Keratinocyte (primary cell): ENCODE results near the gene RIC3. TPM values are rescaled to one million over a fixed set of nuclear protein-coding genes. Genes with fewer than 3 reads are reported as not detected.

Source experiments
- DNase-seq: peaks from one replicate; pipeline ENCODE4 v3.0.0-alpha.2; 2011; ENCODE audit warnings: low read depth, missing footprints, low spot score
- FAIRE-seq: peaks from 2 replicates; lab custom pipeline; 2011; peaks lifted over from hg19 to GRCh38; lab: Jason Lieb, UNC
- H2AFZ ChIP-seq: 2 replicates; pipeline ENCODE4 v1.6.0; 2012; ENCODE audit warnings: low read length, control low read depth, inconsistent platforms; ENCODE audit not compliant: control insufficient read depth
- H3K27ac ChIP-seq: 2 replicates; pipeline ENCODE4 v1.5.1; 2011; ENCODE audit warnings: low read length; ENCODE audit not compliant: control insufficient read depth, insufficient read depth
- H3K27me3 ChIP-seq: 3 replicates; pipeline ENCODE4 v1.6.0; 2011; ENCODE audit warnings: low read length; ENCODE audit not compliant: control insufficient read depth, insufficient read depth; ENCODE audit errors: extremely low read depth
- H3K36me3 ChIP-seq, 2 experiments: 2 replicates in 1 of 2; 3 replicates in 1 of 2; pipeline ENCODE4 v1.5.1; 2011; ENCODE audit warnings: low read length in 2 of 2, mild to moderate bottlenecking in 1 of 2; ENCODE audit not compliant: control insufficient read depth in 2 of 2, insufficient read depth in 2 of 2; ENCODE audit errors: extremely low read depth in 1 of 2
- H3K4me1 ChIP-seq: 3 replicates; pipeline ENCODE4 v1.5.1; 2011; ENCODE audit warnings: low read length; ENCODE audit not compliant: control insufficient read depth, insufficient read depth; ENCODE audit errors: extremely low read depth
- H3K4me2 ChIP-seq: 3 replicates; pipeline ENCODE4 v1.6.0; 2011; ENCODE audit warnings: low read depth, low read length; ENCODE audit not compliant: control insufficient read depth, insufficient read depth; ENCODE audit errors: extremely low read depth
- H3K4me3 ChIP-seq, 3 experiments: fragments of 200-600 bp in 1 of 3; sonication (generic) in 1 of 3; 2 replicates in 2 of 3; 3 replicates in 1 of 3; pipeline ENCODE4 v1.5.1; 2011 to 2016; ENCODE audit warnings: low read length in 3 of 3, mild to moderate bottlenecking in 3 of 3, control low read depth in 2 of 3, inconsistent platforms in 1 of 3, low read depth in 1 of 3, mixed read lengths in 1 of 3, mixed run types in 1 of 3, moderate library complexity in 1 of 3; ENCODE audit not compliant: control insufficient read depth in 2 of 3, insufficient read depth in 2 of 3; ENCODE audit errors: extremely low read depth in 1 of 3
- H3K79me2 ChIP-seq: 2 replicates; pipeline ENCODE4 v1.6.0; 2012; ENCODE audit warnings: low read length; ENCODE audit not compliant: control insufficient read depth, insufficient read depth
- H3K9ac ChIP-seq: 3 replicates; pipeline ENCODE4 v1.6.0; 2011; ENCODE audit warnings: low read length; ENCODE audit not compliant: control insufficient read depth, insufficient read depth; ENCODE audit errors: extremely low read depth
- H3K9me1 ChIP-seq: 3 replicates; pipeline ENCODE4 v1.6.0; 2011; ENCODE audit warnings: low read length; ENCODE audit not compliant: control insufficient read depth, insufficient read depth; ENCODE audit errors: extremely low read depth
- H3K9me3 ChIP-seq: 2 replicates; pipeline ENCODE4 v1.5.1; 2012; ENCODE audit warnings: low read depth, low read length; ENCODE audit not compliant: control insufficient read depth
- H4K20me1 ChIP-seq: 3 replicates; pipeline ENCODE4 v1.6.0; 2011; ENCODE audit warnings: low read length; ENCODE audit not compliant: control insufficient read depth, insufficient read depth; ENCODE audit errors: extremely low read depth
- CTCF ChIP-seq, 3 experiments: IDR thresholded peaks in 1 of 3; conservative IDR thresholded peaks in 1 of 3; optimal IDR thresholded peaks in 1 of 3; 2 replicates in 2 of 3; 3 replicates in 1 of 3; pipeline versions ENCODE3 to v1.5.1; 2011; ENCODE audit warnings: low read length in 3 of 3, mild to moderate bottlenecking in 3 of 3, moderate library complexity in 2 of 3, control low read depth in 1 of 3, inconsistent platforms in 1 of 3; ENCODE audit not compliant: insufficient read depth in 2 of 3; ENCODE audit errors: extremely low read depth in 1 of 3
- EZH2 ChIP-seq: IDR thresholded peaks from one replicate; pipeline ENCODE4 v1.6.1; 2012; ENCODE audit warnings: inconsistent platforms, mild to moderate bottlenecking, low read length, moderate library complexity
- dilution Hi-C: fragments of 300-500 bp; cut with MboI; formaldehyde crosslinking; loops from one replicate; pipeline ENCODE4 v1.7.0; 2020; ENCODE audit warnings: low sequenced_read_pairs; ENCODE audit not compliant: extremely low pct_ligation_motif_present
- polyA plus RNA-seq, 5 experiments: library from polyadenylated mRNA; depleted of rRNA in 3 of 5; stranded (reverse) in 3 of 5; stranded (forward) in 1 of 5; unstranded in 1 of 5; fragments of >200 nt; gene quantifications; 1 replicate in 1 of 5; 2 replicates in 3 of 5; 3 replicates in 1 of 5; pipeline versions ENCODE4 v1.2.1 to v1.2.3, GENCODE V29; 2011 to 2012; ENCODE audit warnings: missing spikeins in 2 of 5, low read depth in 1 of 5, low replicate concordance in 1 of 5

Gene RIC3
- polyA plus RNA-seq, 1 donor (not counting 4 experiments of a cell fraction or from before 2014, with no cell fraction given), result 2.5 TPM

- Histone ChIP-seq H2AFZ (no peak overlapping the region), H3K4me1 (peaks cover 5% of the 10 kb centered on the region), H3K4me2 (no peak overlapping the region), H4K20me1 (no peaks in the 10 kb centered on the region), H3K27me3 (no peaks in the 10 kb centered on the region), H3K9ac (no peak overlapping the region), H3K9me1 (no peaks in the 10 kb centered on the region), H3K27ac (no peak overlapping the region), H3K36me3 (no peaks in the 10 kb centered on the region), H3K9me3 (no peaks in the 10 kb centered on the region), H3K4me3 (no peak overlapping the region), H3K79me2 (no peaks in the 10 kb centered on the region)
- no peak for TF ChIP-seq EZH2
- no peak for TF ChIP-seq CTCF (optimal IDR thresholded peaks at IDR 0.05 in 1 of 3, IDR thresholded peaks at IDR 0.05 in 1 of 3, conservative IDR thresholded peaks at IDR 0.05 in 1 of 3; ENCODE audit: extremely low read depth in 1 of 3, insufficient read depth in 2 of 3, low read length in 3 of 3)
- dilution Hi-C loops, result no loop called here
- DNase-seq (no peak), FAIRE-seq (no peak)
Observed at GRCh38 chr11:8097062-8097461, 71.8 kb downstream of the RIC3 start.

GRCh38 chr11:8096575-8096974 lies 72.2 kb downstream of the RIC3 start:
- DNase-seq, result no peak
- FAIRE-seq, result no peak

More at GRCh38 chr11:8096575-8096974, 72.2 kb downstream of the RIC3 start:
- no peak overlapping the region for H2AFZ ChIP-seq
- no peak overlapping the region for H3K9ac ChIP-seq
- TF ChIP-seq EZH2, result no peak
- TF ChIP-seq CTCF (optimal IDR thresholded peaks at IDR 0.05 in 1 of 3, IDR thresholded peaks at IDR 0.05 in 1 of 3, conservative IDR thresholded peaks at IDR 0.05 in 1 of 3; ENCODE audit: extremely low read depth in 1 of 3, insufficient read depth in 2 of 3, low read length in 3 of 3), result no peak
- H3K79me2 ChIP-seq, result no peaks in the 10 kb centered on the region
- dilution Hi-C loops, result no loop called here
- H3K4me2 ChIP-seq, result no peak overlapping the region
- H3K36me3 ChIP-seq, result no peaks in the 10 kb centered on the region
- H3K9me1 ChIP-seq, result no peaks in the 10 kb centered on the region
- H4K20me1 ChIP-seq, result no peaks in the 10 kb centered on the region
- no peaks in the 10 kb centered on the region for H3K27me3 ChIP-seq
- H3K27ac ChIP-seq, result no peak overlapping the region
- H3K9me3 ChIP-seq, result no peaks in the 10 kb centered on the region
- peaks cover 5% of the 10 kb centered on the region for H3K4me1 ChIP-seq
- H3K4me3 ChIP-seq, result no peak overlapping the region
